Pancreas (tissue), 10 donors: ENCODE data around the gene GTPBP1. TPM values are rescaled to one million over a fixed set of nuclear protein-coding genes. Genes with fewer than 3 reads are reported as not detected.

Experiments
- ATAC-seq, 4 donors: fragments of 200-7000 bp; cut with Tn5 transposase; one replicate each; pipeline versions ENCODE4 v1.8.0 to v1.9.1; 2020; ENCODE audit warnings: mild to moderate bottlenecking in 4 of 4, moderate library complexity in 4 of 4
- DNase-seq, 6 donors: peaks; one replicate each; pipeline ENCODE4 v3.0.0-alpha.2; 2020
- FAIRE-seq: peaks from 2 replicates; lab custom pipeline; 2012; peaks lifted over from hg19 to GRCh38; lab: Jason Lieb, UNC
- H3K27ac ChIP-seq, 4 donors: fragments of 200-600 bp; sonication (generic); 1 replicate in 3 of 4; 2 replicates in 1 of 4; pipeline versions ENCODE4 v1.5.0 to v1.8.0; 2020
- H3K27me3 ChIP-seq, 4 donors: fragments of 200-600 bp; one replicate each; pipeline ENCODE4 v1.8.0; 2021
- H3K36me3 ChIP-seq, 3 donors: fragments of 200-600 bp; sonication (generic) in 1 of 3; one replicate each; pipeline versions ENCODE4 v1.5.0 to v1.8.0; 2020 to 2021
- H3K4me1 ChIP-seq, 3 donors: fragments of 200-600 bp; one replicate each; pipeline ENCODE4 v1.8.0; 2021
- H3K4me3 ChIP-seq, 4 donors: fragments of 200-600 bp; sonication (generic) in 2 of 4; one replicate each; pipeline versions ENCODE4 v1.5.0 to v1.8.0; 2020 to 2021
- H3K9me3 ChIP-seq, 4 donors: fragments of 200-600 bp; one replicate each; pipeline ENCODE4 v1.8.0; 2021
- WGBS, 2 donors: extraction: QIAGEN DNeasy Blood & Tissue Kit; methylation state at CpG; one replicate each; pipeline ENCODE4 v1.1.7; 2013; 5-methylcytosine and 5-hydroxymethylcytosine counted together
- intact Hi-C, 3 donors: fragments of 100-400 bp; cut with DNase I; formaldehyde crosslinking; loops; one replicate each; pipeline versions ENCODE4 v1.11.1 to v1.14.2; 2022
- polyA plus RNA-seq, 2 donors: library from polyadenylated mRNA; stranded (reverse); fragments of 200-250 nt; gene quantifications; one replicate each; pipeline ENCODE4 v1.2.3, GENCODE V29; 2013
- total RNA-seq, 6 donors: library from RNA; stranded (reverse); fragmentation: NEBNext Ultra II Directional in 4 of 6; extraction: Animal tissue kit (Norgen Biotek cat#: 25700) in 4 of 6; gene quantifications; one replicate each; pipeline versions ENCODE4 v1.2.1 to v1.2.4, GENCODE V29; 2021 to 2023
- TF ChIP-seq, protein P1 (sequence below), 4 donors: fragments of 200-600 bp; sonication (generic) in 3 of 4; IDR thresholded peaks; one replicate each; pipeline versions ENCODE4 v1.5.0 to v1.8.0; 2021; ENCODE audit warnings: antibody characterized with exemption in 4 of 4
- donor health status: healthy with polysubstance abuse.
- donor health status: DM: no; HTN: no; CAD: no; lungs with moderate emphysema.
- donor health status: DM: no; HTN: no; CAD: no.
- donor health status: control.
- donor health status: control.
- donor health status: Bipolar disorder and iron deficiency.
- donor health status: DM: yes; HTN: yes; CAD: no.
- donor health status: DM: no; HTN: no; CAD: no.
- donor health status: DM: no; HTN: no; CAD: no.
- donor health status: DM: yes; HTN: yes; CAD: no.

GTPBP1 gene
- total and polyA plus RNA-seq, 8 donors = 14.7 to 36.0 (median 28.3) TPM

GRCh38 chr22:38707346-38707745 lies 1.6 kb downstream of the GTPBP1 start:
- ATAC-seq (peak in 2 of 4 donors; percentile 8 to 14), FAIRE-seq (no peak), DNase-seq (no peak)
- Histone ChIP-seq H3K4me3 (peak overlapping the region; percentile 3 to 99 (median 90)), H3K27me3 (no peaks in the 10 kb centered on the region), H3K4me1 (peaks cover 18 to 29% (median 27%) of the 10 kb centered on the region in 3 donors), H3K27ac (peak overlapping the region; percentile 19 to 97 (median 92)), H3K36me3 (no peaks in the 10 kb centered on the region), H3K9me3 (no peaks in the 10 kb centered on the region)
- TF ChIP-seq, protein P1, sequence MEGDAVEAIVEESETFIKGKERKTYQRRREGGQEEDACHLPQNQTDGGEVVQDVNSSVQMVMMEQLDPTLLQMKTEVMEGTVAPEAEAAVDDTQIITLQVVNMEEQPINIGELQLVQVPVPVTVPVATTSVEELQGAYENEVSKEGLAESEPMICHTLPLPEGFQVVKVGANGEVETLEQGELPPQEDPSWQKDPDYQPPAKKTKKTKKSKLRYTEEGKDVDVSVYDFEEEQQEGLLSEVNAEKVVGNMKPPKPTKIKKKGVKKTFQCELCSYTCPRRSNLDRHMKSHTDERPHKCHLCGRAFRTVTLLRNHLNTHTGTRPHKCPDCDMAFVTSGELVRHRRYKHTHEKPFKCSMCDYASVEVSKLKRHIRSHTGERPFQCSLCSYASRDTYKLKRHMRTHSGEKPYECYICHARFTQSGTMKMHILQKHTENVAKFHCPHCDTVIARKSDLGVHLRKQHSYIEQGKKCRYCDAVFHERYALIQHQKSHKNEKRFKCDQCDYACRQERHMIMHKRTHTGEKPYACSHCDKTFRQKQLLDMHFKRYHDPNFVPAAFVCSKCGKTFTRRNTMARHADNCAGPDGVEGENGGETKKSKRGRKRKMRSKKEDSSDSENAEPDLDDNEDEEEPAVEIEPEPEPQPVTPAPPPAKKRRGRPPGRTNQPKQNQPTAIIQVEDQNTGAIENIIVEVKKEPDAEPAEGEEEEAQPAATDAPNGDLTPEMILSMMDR (IDR thresholded peaks at IDR 0.05) = no peak
- WGBS, 2 donors = 8 to 17% methylated on average over 2 of the region's 2 CpGs
- intact Hi-C loops = no loop called here

GRCh38 chr22:38707984-38708383 lies 2.2 kb downstream of the GTPBP1 start:
- TF ChIP-seq, protein P1 (IDR thresholded peaks at IDR 0.05) = no peak
- ATAC-seq (no peak), FAIRE-seq (no peak), DNase-seq (no peak)
- Histone ChIP-seq H3K9me3 (no peaks in the 10 kb centered on the region), H3K27me3 (no peaks in the 10 kb centered on the region), H3K4me1 (peaks cover 18 to 29% (median 27%) of the 10 kb centered on the region in 3 donors), H3K27ac (no peak overlapping the region), H3K4me3 (peak overlapping the region in 2 of 4 donors; percentile 88 to 99), H3K36me3 (no peaks in the 10 kb centered on the region)
- intact Hi-C loops = no loop called here
- 27 to 34% methylated on average over 3 of the region's 3 CpGs for WGBS, 2 donors

DNA sequence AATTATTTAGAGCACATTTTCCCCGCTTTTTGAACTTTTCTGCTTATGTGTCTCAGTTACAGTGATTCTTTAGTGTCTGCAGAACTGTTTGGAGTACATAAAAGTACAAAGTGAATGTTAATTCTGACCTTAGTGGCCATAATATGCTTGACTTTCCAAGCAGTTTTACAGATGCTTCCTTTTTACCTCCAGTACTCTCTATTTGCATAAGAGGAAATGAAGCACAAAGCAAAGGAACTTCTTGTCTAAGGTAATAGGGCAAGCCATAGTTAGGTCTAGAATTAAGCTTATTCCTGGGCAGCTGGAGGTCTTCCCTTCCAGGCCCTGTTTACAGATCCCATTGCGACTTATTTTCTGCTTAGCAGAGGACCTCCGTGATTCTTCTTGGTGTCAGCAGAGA lies 3.6 kb downstream of the GTPBP1 start:
- no peak for DNase-seq
- TF ChIP-seq, protein P1 (IDR thresholded peaks at IDR 0.05) = no peak
- H3K4me3 ChIP-seq = no peak overlapping the region
- no peak for FAIRE-seq
- intact Hi-C loops = no loop called here
- no peaks in the 10 kb centered on the region for H3K27me3 ChIP-seq
- no peaks in the 10 kb centered on the region for H3K36me3 ChIP-seq
- no peak for ATAC-seq
- H3K4me1 ChIP-seq = peaks cover 17 to 29% (median 26%) of the 10 kb centered on the region in 3 donors
- H3K9me3 ChIP-seq = no peaks in the 10 kb centered on the region
- H3K27ac ChIP-seq = no peak overlapping the region
- WGBS, 2 donors = 83 to 86% methylated on average over 3 of the region's 3 CpGs

DNA sequence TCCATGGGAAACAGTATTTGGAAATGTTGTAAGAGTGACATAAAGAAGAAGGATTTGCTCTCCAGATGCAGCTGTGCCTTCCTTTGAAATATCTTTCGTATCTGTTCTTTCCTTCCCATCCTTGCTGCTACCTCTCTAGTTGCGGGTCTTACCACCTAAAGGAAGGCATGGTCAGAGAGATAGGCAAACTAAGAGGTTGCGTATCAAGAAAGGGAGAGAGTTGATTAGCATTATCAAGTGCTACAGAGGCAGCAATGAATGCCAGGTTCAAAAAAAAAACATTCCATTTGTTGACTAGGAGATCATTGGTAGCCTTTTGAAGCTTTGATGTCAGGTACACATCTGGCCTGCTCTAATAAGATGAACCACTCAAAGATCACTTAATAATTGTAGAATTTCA lies 4.6 kb downstream of the GTPBP1 start:
- Histone ChIP-seq H3K36me3 (no peaks in the 10 kb centered on the region), H3K27ac (no peak overlapping the region), H3K4me1 (peaks cover 12 to 23% (median 19%) of the 10 kb centered on the region in 3 donors), H3K9me3 (no peaks in the 10 kb centered on the region), H3K4me3 (no peak overlapping the region), H3K27me3 (no peaks in the 10 kb centered on the region)
- FAIRE-seq = no peak
- ATAC-seq = no peak
- intact Hi-C loops = no loop called here
- TF ChIP-seq, protein P1 (IDR thresholded peaks at IDR 0.05) = no peak
- 71 to 75% methylated on average over 3 of the region's 3 CpGs for WGBS, 2 donors
- no peak for DNase-seq

DNA sequence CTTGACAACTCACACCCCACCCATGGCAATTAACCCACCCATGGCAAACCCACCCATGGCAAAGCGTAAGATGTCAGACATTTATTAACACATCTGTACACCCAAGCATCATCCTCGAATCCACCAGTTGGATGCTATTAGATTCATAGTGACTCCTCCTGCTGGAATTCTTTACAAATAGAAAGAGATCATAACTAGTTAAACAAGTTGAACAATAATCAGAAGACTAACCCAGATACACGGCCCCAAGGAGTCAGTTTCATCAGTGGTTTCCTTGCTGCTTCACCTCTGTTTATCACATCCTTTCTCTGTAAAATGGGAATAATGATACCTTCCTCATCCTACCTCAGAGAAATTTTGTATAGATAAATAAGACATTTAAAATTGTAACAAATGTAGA lies 5.1 kb downstream of the GTPBP1 start:
- no peak overlapping the region for H3K4me3 ChIP-seq
- H3K27ac ChIP-seq = no peak overlapping the region
- no peaks in the 10 kb centered on the region for H3K9me3 ChIP-seq
- no peak for ATAC-seq
- WGBS, 2 donors = 60 to 64% methylated on average over 3 of the region's 3 CpGs
- no peaks in the 10 kb centered on the region for H3K27me3 ChIP-seq
- intact Hi-C loops = no loop called here
- peaks cover 12 to 23% (median 19%) of the 10 kb centered on the region in 3 donors for H3K4me1 ChIP-seq
- H3K36me3 ChIP-seq = peaks cover 0 to under 1% (median 0%) of the 10 kb centered on the region in 3 donors
- TF ChIP-seq, protein P1 (IDR thresholded peaks at IDR 0.05) = no peak
- FAIRE-seq = no peak
- DNase-seq = no peak
